Endothelial cell of umbilical vein (primary cell): ENCODE results near the gene ABCA6. TPM values are rescaled to one million over a fixed set of nuclear protein-coding genes. Genes with fewer than 3 reads are reported as not detected.

ENCODE experiments used
- BruUV-seq: library from RNA; stranded (reverse); fragments of 400-500 nt; replicated peaks from 2 replicates; lab custom pipeline; 2021; lab: Mats Ljungman, UMichigan
- CTCF ChIA-PET: fragments of 300-600, 350-600 bp; sonication (Branson Sonifier 250); formaldehyde crosslinking; loops from one replicate; lab custom pipeline; 2021; ENCODE audit warnings: antibody characterized with exemption, inconsistent platforms; lab: Charles Lee
- POLR2A ChIA-PET: fragments of 300-600, 350-600 bp; sonication (Branson Sonifier 250); formaldehyde crosslinking; loops from one replicate; lab custom pipeline; 2021; ENCODE audit warnings: antibody characterized with exemption, inconsistent platforms; lab: Charles Lee
- DNase-seq: peaks from one replicate; pipeline ENCODE4 v3.0.0-alpha.2; 2011; ENCODE audit warnings: low read depth, low spot score
- FAIRE-seq: peaks from 2 replicates; lab custom pipeline; 2011; peaks lifted over from hg19 to GRCh38; lab: Jason Lieb, UNC
- H2AFZ ChIP-seq: 2 replicates; pipeline ENCODE4 v1.6.0; 2012; ENCODE audit warnings: low read depth, low read length, control low read depth, inconsistent platforms
- H3K27ac ChIP-seq: 2 replicates; pipeline ENCODE4 v1.5.1; 2011; ENCODE audit warnings: low read depth, mild to moderate bottlenecking, control low read depth, low read length, moderate library complexity; ENCODE audit not compliant: insufficient read depth
- H3K27me3 ChIP-seq, 2 experiments: 2 replicates each; pipeline versions ENCODE4 v1.6.0 to v1.6.1; 2011; ENCODE audit warnings: low read length in 2 of 2, mixed read lengths in 1 of 2; ENCODE audit not compliant: control insufficient read depth in 2 of 2, insufficient read depth in 2 of 2
- H3K36me3 ChIP-seq, 2 experiments: 2 replicates in 1 of 2; 3 replicates in 1 of 2; pipeline ENCODE4 v1.5.1; 2011; ENCODE audit warnings: low read length in 2 of 2, mild to moderate bottlenecking in 1 of 2, moderate library complexity in 1 of 2; ENCODE audit not compliant: control insufficient read depth in 2 of 2, insufficient read depth in 2 of 2; ENCODE audit errors: extremely low read depth in 1 of 2
- H3K4me1 ChIP-seq: 3 replicates; pipeline ENCODE4 v1.5.1; 2011; ENCODE audit warnings: mild to moderate bottlenecking, low read length; ENCODE audit not compliant: control insufficient read depth, insufficient read depth; ENCODE audit errors: extremely low read depth
- H3K4me2 ChIP-seq: 2 replicates; pipeline ENCODE4 v1.6.1; 2011; ENCODE audit warnings: low read length, control low read depth, mixed read lengths; ENCODE audit not compliant: insufficient read depth
- H3K4me3 ChIP-seq, 3 experiments: fragments of 200-600 bp in 1 of 3; sonication (generic), shearing (Covaris generic) in 1 of 3; replicated peaks in 1 of 3; 2 replicates each; pipeline ENCODE4 v1.5.1; 2011 to 2016; ENCODE audit warnings: control low read depth in 3 of 3, low read length in 3 of 3, mild to moderate bottlenecking in 2 of 3, inconsistent platforms in 1 of 3, low read depth in 1 of 3, moderate library complexity in 1 of 3; ENCODE audit not compliant: insufficient read depth in 1 of 3
- H3K79me2 ChIP-seq: 2 replicates; pipeline ENCODE4 v1.6.0; 2012; ENCODE audit warnings: low read length, inconsistent platforms; ENCODE audit not compliant: control insufficient read depth, insufficient read depth
- H3K9ac ChIP-seq: replicated peaks from 2 replicates; pipeline ENCODE3; 2011; ENCODE audit warnings: low read length, control low read depth; ENCODE audit not compliant: insufficient read depth; ENCODE audit errors: extremely low read depth
- H3K9me1 ChIP-seq: replicated peaks from 3 replicates; pipeline ENCODE4 v1.6.0; 2011; ENCODE audit warnings: mild to moderate bottlenecking, low read length; ENCODE audit not compliant: control insufficient read depth, insufficient read depth; ENCODE audit errors: extremely low read depth
- H3K9me3 ChIP-seq: replicated peaks from 2 replicates; pipeline ENCODE4 v1.5.1; 2012; ENCODE audit warnings: low read length, inconsistent platforms; ENCODE audit not compliant: control insufficient read depth, insufficient read depth
- H4K20me1 ChIP-seq: replicated peaks from 2 replicates; pipeline ENCODE3; 2011; ENCODE audit warnings: mild to moderate bottlenecking, low read length; ENCODE audit not compliant: control insufficient read depth, insufficient read depth; ENCODE audit errors: extremely low read depth
- CTCF ChIP-seq, 2 donors: IDR thresholded peaks; 1 replicate in 1 of 2; 2 replicates in 1 of 2; pipeline ENCODE4 v1.5.1; 2011; ENCODE audit warnings: low read length in 2 of 2, mild to moderate bottlenecking in 2 of 2, moderate library complexity in 2 of 2, control low read depth in 1 of 2, inconsistent platforms in 1 of 2, low read depth in 1 of 2; ENCODE audit not compliant: insufficient read depth in 1 of 2; ENCODE audit errors: extremely low read depth in 1 of 2
- EZH2 ChIP-seq: IDR thresholded peaks from 2 replicates; pipeline ENCODE4 v1.6.1; 2012; ENCODE audit warnings: borderline replicate concordance, low read depth, mild to moderate bottlenecking, moderate library complexity, low read length, inconsistent platforms; ENCODE audit not compliant: severe bottlenecking
- FOS ChIP-seq: IDR thresholded peaks from 2 replicates; pipeline ENCODE4 v1.6.1; 2011; ENCODE audit warnings: mild to moderate bottlenecking, low read length, moderate library complexity, borderline replicate concordance; ENCODE audit not compliant: insufficient read depth
- GATA2 ChIP-seq: IDR thresholded peaks from 2 replicates; pipeline ENCODE4 v1.7.0; 2011; ENCODE audit warnings: low read depth, mild to moderate bottlenecking, moderate library complexity, mixed read lengths, low read length; ENCODE audit not compliant: insufficient read length, insufficient read depth
- JUN ChIP-seq: IDR thresholded peaks from 2 replicates; pipeline ENCODE4 v1.6.1; 2011; ENCODE audit warnings: borderline replicate concordance, low read depth; ENCODE audit not compliant: insufficient read length, insufficient read depth
- MAX ChIP-seq: IDR thresholded peaks from 2 replicates; pipeline ENCODE4 v1.6.1; 2011; ENCODE audit not compliant: insufficient read depth, insufficient read length
- MYC ChIP-seq: IDR thresholded peaks from one replicate; pipeline ENCODE4 v1.6.1; 2011; ENCODE audit warnings: mild to moderate bottlenecking, low read depth, low read length
- POLR2A ChIP-seq: IDR thresholded peaks from 2 replicates; pipeline ENCODE4 v1.6.1; 2012; ENCODE audit warnings: low read depth, mild to moderate bottlenecking, control low read depth, low read length
- POLR2AphosphoS5 ChIP-seq: IDR thresholded peaks from 2 replicates; pipeline ENCODE4 v1.6.1; 2012; ENCODE audit warnings: low read depth, mild to moderate bottlenecking, control low read depth, low read length, moderate library complexity; ENCODE audit not compliant: insufficient read depth
- dilution Hi-C: fragments of 300-500 bp; cut with MboI; formaldehyde crosslinking; loops from one replicate; pipeline ENCODE4 v1.15.0; 2019; ENCODE audit warnings: low sequenced_read_pairs; ENCODE audit not compliant: extremely low pct_ligation_motif_present
- intact Hi-C: fragments of 100-400 bp; cut with micrococcal nuclease; formaldehyde crosslinking; loops from one replicate; pipeline ENCODE4 v1.10.0; 2022
- polyA plus RNA-seq, 4 experiments: library from polyadenylated mRNA; depleted of rRNA in 3 of 4; stranded (reverse) in 3 of 4; unstranded in 1 of 4; fragments of >200 nt; gene quantifications; 2 replicates each; pipeline versions ENCODE4 v1.2.1 to v1.2.3, GENCODE V29; 2011 to 2012; ENCODE audit warnings: missing spikeins in 1 of 4
- total RNA-seq: library from RNA; stranded (reverse); gene quantifications from 2 replicates; pipeline ENCODE4 v1.2.3, GENCODE V29; 2021

The ABCA6 gene
- total and polyA plus RNA-seq, 2 donors (not counting 3 experiments of a cell fraction or from before 2014, with no cell fraction given), result 11.3 to 30.5 TPM

DNA sequence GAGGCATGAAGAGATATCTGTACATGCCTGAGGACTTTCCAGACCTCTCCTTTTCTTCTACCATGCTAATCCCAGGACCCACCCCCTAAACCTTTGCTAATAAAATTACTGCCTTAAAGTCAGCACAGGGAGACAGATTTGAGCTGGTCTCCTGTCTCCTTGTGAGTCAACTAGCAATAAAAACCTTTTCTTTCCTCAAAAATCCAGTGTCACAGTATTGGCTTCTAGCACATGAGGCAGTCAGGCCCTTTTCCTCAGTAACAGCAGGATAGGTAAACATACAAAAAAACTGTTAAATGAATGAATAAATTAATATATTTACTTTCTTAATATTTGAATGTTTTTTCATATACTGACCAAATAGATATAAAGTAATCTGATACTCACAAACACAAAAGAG lies 45.6 kb upstream of the ABCA6 start:
- ChIA-PET CTCF (no interaction called here), POLR2A (no interaction called here)
- H3K27ac ChIP-seq, result no peak overlapping the region
- H3K4me3 ChIP-seq, result no peak overlapping the region
- H3K4me2 ChIP-seq, result no peak overlapping the region
- no peak for FAIRE-seq
- H3K9ac ChIP-seq, result no peak overlapping the region
- H4K20me1 ChIP-seq, result no peaks in the 10 kb centered on the region
- H3K9me3 ChIP-seq, result no peaks in the 10 kb centered on the region
- H3K27me3 ChIP-seq, result no peaks in the 10 kb centered on the region
- dilution Hi-C loops, result no loop called here
- H2AFZ ChIP-seq, result no peak overlapping the region
- no peaks in the 10 kb centered on the region for H3K36me3 ChIP-seq
- H3K4me1 ChIP-seq, result no peaks in the 10 kb centered on the region
- H3K79me2 ChIP-seq, result no peaks in the 10 kb centered on the region
- H3K9me1 ChIP-seq, result no peaks in the 10 kb centered on the region
- BruUV-seq, result no TSS peak
- TF ChIP-seq POLR2AphosphoS5 (no peak), FOS (no peak), MAX (no peak), EZH2 (no peak), MYC (no peak), JUN (no peak), POLR2A (no peak), GATA2 (no peak), CTCF (IDR thresholded peaks at IDR 0.05; ENCODE audit: extremely low read depth in 1 of 2, insufficient read depth in 1 of 2, low read depth in 1 of 2, low read length in 2 of 2) (no peak)
- no peak for DNase-seq
- intact Hi-C loops, result no loop called here
